HepG2 (cell line): ENCODE measurements around the gene RASSF4. TPM values are rescaled to one million over a fixed set of nuclear protein-coding genes. Genes with fewer than 3 reads are reported as not detected.
A peak's percentile ranks its signal among the peaks of the same experiment; 100 is the strongest.

Experiments used
- ATAC-seq: fragments of 200-7000 bp; cut with Tn5 transposase; 3 replicates; pipeline ENCODE4 v1.9.1; 2020; ENCODE audit warnings: mild to moderate bottlenecking, moderate library complexity
- BruUV-seq: library from RNA; stranded (reverse); fragments of 400-500 nt; replicated peaks from 2 replicates; lab custom pipeline; 2021; lab: Mats Ljungman, UMichigan
- CTCF ChIA-PET: fragments of 300-600 bp; formaldehyde crosslinking; extraction: SDS; loops from one replicate; lab custom pipeline; 2021; ENCODE audit warnings: low total read pairs, inconsistent platforms, low intra/inter-chr PET ratio; lab: Yijun Ruan, JAX
- POLR2A ChIA-PET: fragments of 350-600 bp; sonication (Branson Sonifier 250); formaldehyde crosslinking; loops from one replicate; lab custom pipeline; 2020; ENCODE audit warnings: antibody characterized with exemption, inconsistent platforms; lab: Yijun Ruan, JAX
- DNase-seq: peaks from one replicate; pipeline ENCODE4 v3.0.0-alpha.2; 2015; ENCODE audit warnings: low spot score
- FAIRE-seq: peaks from 3 replicates; lab custom pipeline; 2011; peaks lifted over from hg19 to GRCh38; lab: Jason Lieb, UNC
- H2AFZ ChIP-seq: one replicate; pipeline ENCODE4 v1.6.1; 2011; ENCODE audit warnings: low read length, inconsistent platforms
- H3K27ac ChIP-seq: fragments of 300-600 bp; 3 replicates; pipeline ENCODE4 v1.8.0; 2011; ENCODE audit warnings: mixed run types, mild to moderate bottlenecking, mixed read lengths, low read length, inconsistent platforms; ENCODE audit not compliant: insufficient read depth; ENCODE audit errors: extremely low read length
- H3K27me3 ChIP-seq, 2 experiments: fragments of 200-600 bp in 1 of 2; 2 replicates in 1 of 2; 3 replicates in 1 of 2; pipeline versions ENCODE4 v1.6.0 to v1.8.0; 2011; ENCODE audit warnings: low read length in 2 of 2, mild to moderate bottlenecking in 2 of 2, moderate library complexity in 2 of 2, inconsistent platforms in 1 of 2; ENCODE audit not compliant: insufficient read depth in 2 of 2, control insufficient read depth in 1 of 2
- H3K36me3 ChIP-seq, 2 experiments: fragments of 200-600 bp in 1 of 2; replicated peaks in 1 of 2; 2 replicates in 1 of 2; 3 replicates in 1 of 2; pipeline versions ENCODE4 v1.5.1 to v1.8.0; 2011; ENCODE audit warnings: low read length in 2 of 2, inconsistent platforms in 1 of 2; ENCODE audit not compliant: insufficient read depth in 2 of 2, control insufficient read depth in 1 of 2
- H3K4me1 ChIP-seq: 2 replicates; pipeline ENCODE4 v1.5.1; 2012; ENCODE audit warnings: low read length, inconsistent platforms; ENCODE audit not compliant: insufficient read depth
- H3K4me2 ChIP-seq: 2 replicates; pipeline ENCODE4 v1.6.0; 2011; ENCODE audit warnings: low read depth, low read length, inconsistent platforms
- H3K4me3 ChIP-seq, 3 experiments: fragments of 200-600 bp in 1 of 3; sonication (generic), shearing (Covaris generic) in 1 of 3; replicated peaks in 1 of 3; 2 replicates each; pipeline ENCODE4 v1.5.1; 2011 to 2016; ENCODE audit warnings: low read length in 3 of 3, inconsistent platforms in 2 of 3, low read depth in 2 of 3, mild to moderate bottlenecking in 2 of 3, control low read depth in 1 of 3, mixed read lengths in 1 of 3; ENCODE audit not compliant: insufficient read depth in 1 of 3
- H3K79me2 ChIP-seq: one replicate; pipeline ENCODE4 v1.6.1; 2011; ENCODE audit warnings: low read length, inconsistent platforms; ENCODE audit not compliant: insufficient read depth
- H3K9ac ChIP-seq: 2 replicates; pipeline ENCODE4 v1.6.0; 2011; ENCODE audit warnings: mild to moderate bottlenecking, low read depth, low read length, inconsistent platforms; ENCODE audit not compliant: insufficient read depth
- H3K9me3 ChIP-seq: 2 replicates; pipeline ENCODE4 v1.5.1; 2012; ENCODE audit warnings: mild to moderate bottlenecking, low read length
- H4K20me1 ChIP-seq: 2 replicates; pipeline ENCODE4 v1.6.0; 2011; ENCODE audit warnings: inconsistent platforms, mild to moderate bottlenecking, low read length, moderate library complexity; ENCODE audit not compliant: insufficient read depth
- NR2C2 ChIP-seq: sonication (generic); formaldehyde crosslinking; IDR thresholded peaks from 2 replicates; pipeline ENCODE4 v1.4.0; 2020; ENCODE audit warnings: missing genetic modification reagents, mild to moderate bottlenecking, moderate library complexity, borderline replicate concordance
- RFX5 ChIP-seq: IDR thresholded peaks from 2 replicates; pipeline ENCODE4 v1.6.1; 2011; ENCODE audit warnings: low read depth, low read length, improper control_type of control experiment
- SRSF9 ChIP-seq: fragments of 200-400 bp; formaldehyde crosslinking; IDR thresholded peaks from 2 replicates; pipeline ENCODE4 v1.6.1; 2018; ENCODE audit warnings: borderline replicate concordance, mild to moderate bottlenecking, low read depth, low read length; ENCODE audit not compliant: insufficient read depth, poor library complexity, severe bottlenecking
- TCF7 ChIP-seq: sonication (generic); IDR thresholded peaks from 2 replicates; pipeline ENCODE4 v1.6.1; 2016; ENCODE audit warnings: antibody characterized with exemption, low read depth
- U2AF1 ChIP-seq: fragments of 200-400 bp; formaldehyde crosslinking; optimal IDR thresholded peaks from 2 replicates; pipeline ENCODE3; 2017; ENCODE audit warnings: mild to moderate bottlenecking, low read depth, low read length
- ZNF205 ChIP-seq: IDR thresholded peaks from 2 replicates; pipeline ENCODE4 v1.6.1; 2018; ENCODE audit warnings: missing biosample characterization, missing genetic modification reagents
- ZNF572 ChIP-seq: sonication (generic); formaldehyde crosslinking; IDR thresholded peaks from 2 replicates; pipeline ENCODE4 v1.5.1; 2020; ENCODE audit warnings: mild to moderate bottlenecking, missing genetic modification reagents
- ZNF7 ChIP-seq: IDR thresholded peaks from 2 replicates; pipeline ENCODE4 v1.6.1; 2016; ENCODE audit warnings: missing biosample characterization, missing genetic modification reagents
- ZSCAN22 ChIP-seq: sonication (generic); formaldehyde crosslinking; IDR thresholded peaks from 2 replicates; pipeline ENCODE4 v1.4.0; 2020; ENCODE audit warnings: mild to moderate bottlenecking, missing genetic modification reagents
- WGBS: methylation state at CpG from one replicate; pipeline ENCODE4 v1.1.6; 2017; ENCODE audit warnings: low lambda C conversion rate; 5-methylcytosine and 5-hydroxymethylcytosine counted together
- in situ Hi-C: cut with HindIII; loops from 2 replicates; pipeline ENCODE4 v1.10.0; 2017; ENCODE audit warnings: low pct_unique_long_range_greater_than_20kb; ENCODE audit not compliant: extremely low pct_ligation_motif_present
- intact Hi-C: fragments of 100-400 bp; cut with micrococcal nuclease; formaldehyde crosslinking; loops from one replicate; pipeline ENCODE4 v1.10.0; 2022; ENCODE audit not compliant: unreplicated experiment
- polyA plus RNA-seq, 8 experiments: library from polyadenylated mRNA; depleted of rRNA in 3 of 8; stranded (reverse) in 7 of 8; unstranded in 1 of 8; fragments of >200 nt; fragmentation: Illumina TruSeq in 4 of 8; extraction: Trizol in 4 of 8; gene quantifications; 2 replicates each; pipeline versions ENCODE4 v1.2.1 to v1.2.3, GENCODE V29; 2011 to 2016; ENCODE audit warnings: low read depth in 4 of 8, missing spikeins in 1 of 8, mixed read lengths in 1 of 8; ENCODE audit not compliant: insufficient read depth in 1 of 8
- total RNA-seq, 5 experiments: library from RNA; depleted of rRNA; stranded (reverse); fragments of >200 nt; fragmentation: Illumina TruSeq; extraction: Trizol; gene quantifications; 2 replicates each; pipeline ENCODE4 v1.2.3, GENCODE V29; 2016; ENCODE audit warnings: low read depth in 1 of 5
- TF ChIP-seq, protein P1 (sequence below): sonication (generic); formaldehyde crosslinking; IDR thresholded peaks from 2 replicates; pipeline ENCODE4 v1.4.0; 2020; ENCODE audit warnings: missing genetic modification reagents
- TF ChIP-seq, protein P2 (sequence below): sonication (generic); formaldehyde crosslinking; conservative IDR thresholded peaks from 2 replicates; pipeline ENCODE4 v1.4.0; 2020; ENCODE audit warnings: missing genetic modification reagents
- TF ChIP-seq, protein P3 (sequence below): sonication (generic); formaldehyde crosslinking; IDR thresholded peaks from 2 replicates; pipeline ENCODE4 v1.8.1; 2023; ENCODE audit warnings: mild to moderate bottlenecking, missing genetic modification reagents

The RASSF4 gene
- total and polyA plus RNA-seq, 2 of the 13 experiments (the other 11 are each of a cell fraction or from before 2014, with no cell fraction given): 34.0 to 51.7 TPM

DNA sequence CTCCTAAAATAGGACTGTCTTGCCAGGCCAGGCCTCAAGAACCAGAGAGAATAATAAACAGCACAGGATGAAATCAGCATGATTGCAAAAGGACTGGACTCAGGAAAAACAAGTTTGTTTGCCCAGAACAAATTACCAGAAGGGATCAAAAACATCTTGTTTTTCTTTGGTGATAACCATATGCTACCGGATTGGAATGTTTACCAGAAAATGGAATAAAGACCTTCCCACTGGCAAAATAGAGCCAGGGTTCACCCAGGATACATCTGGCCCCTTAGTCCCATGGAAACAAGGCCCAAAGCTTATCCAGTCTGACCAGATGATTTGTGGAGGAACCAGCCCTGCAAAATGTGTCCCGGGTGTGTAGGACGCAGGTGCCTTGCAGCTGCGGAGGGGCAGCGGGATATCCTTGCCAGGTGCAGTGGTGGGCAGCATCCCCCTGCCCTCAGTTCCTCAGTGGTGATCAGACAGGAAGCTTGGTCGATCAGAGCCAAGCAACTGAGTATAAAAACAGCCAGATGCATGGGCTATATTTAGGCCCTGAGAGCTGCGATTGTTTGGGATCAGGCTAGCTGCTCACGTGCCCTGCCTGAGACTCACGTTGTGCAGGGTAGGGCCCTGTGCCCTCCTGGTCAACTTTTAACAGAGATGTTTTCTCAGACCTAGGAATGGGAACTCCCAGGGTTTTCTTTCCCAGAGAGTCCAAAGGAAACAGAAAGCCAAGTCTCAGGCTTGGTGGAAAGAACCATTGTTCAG lies 36.5 kb downstream of the RASSF4 start:
- peak; percentile 83 for ATAC-seq
- Histone ChIP-seq H3K4me3 (peak overlapping the region in 2 of 3 experiments; percentile 16 to 40; a peak in 3 of 6 replicates), H3K4me2 (peak overlapping the region; percentile 60), H4K20me1 (no peaks in the 10 kb centered on the region), H3K27ac (peak overlapping the region; percentile 92), H3K9me3 (no peaks in the 10 kb centered on the region), H3K36me3 (peaks cover 12 to 22% of the 10 kb centered on the region in 2 experiments; a peak in 3 of 5 replicates), H3K9ac (peak overlapping the region; percentile 71), H3K79me2 (no peaks in the 10 kb centered on the region), H3K27me3 (no peaks in the 10 kb centered on the region), H3K4me1 (peaks cover 94% of the 10 kb centered on the region), H2AFZ (no peak overlapping the region)
- DNase-seq: peak; percentile 94
- peak; percentile 53 for FAIRE-seq
- 0% methylated on average over 5 of the region's 9 CpGs for WGBS
- in situ Hi-C loops (no loop called here), intact Hi-C loops (loop anchor here (1.0 kb wide), 1 partner anchor 15 kb away; no protein-coding TSS in a partner anchor)
- POLR2A ChIA-PET: interaction anchor here (0.9 to 12.0 kb wide), 14 partner anchors 8 to 1129 kb away, joined by 3 to 863 read pairs (median 4); partner anchors contain the start of genes DEPP1 and RASSF4
- BruUV-seq: TSS peak; percentile 5
- CTCF ChIA-PET: no interaction called here
- TF ChIP-seq NR2C2 (CRISPR knock-in tag) (peak; percentile 44), TCF7 (peak; percentile 93), SRSF9 (no peak), ZNF205 (no peak), U2AF1 (no peak), ZNF572 (CRISPR knock-in tag) (0 out of 2 replicates have a peak, but pooled peaks have one; percentile 39), ZSCAN22 (CRISPR knock-in tag) (no peak), ZNF7 (peak; percentile 5; the same call in 1 of the 2 replicates), RFX5 (no peak)
- TF ChIP-seq, protein P1, sequence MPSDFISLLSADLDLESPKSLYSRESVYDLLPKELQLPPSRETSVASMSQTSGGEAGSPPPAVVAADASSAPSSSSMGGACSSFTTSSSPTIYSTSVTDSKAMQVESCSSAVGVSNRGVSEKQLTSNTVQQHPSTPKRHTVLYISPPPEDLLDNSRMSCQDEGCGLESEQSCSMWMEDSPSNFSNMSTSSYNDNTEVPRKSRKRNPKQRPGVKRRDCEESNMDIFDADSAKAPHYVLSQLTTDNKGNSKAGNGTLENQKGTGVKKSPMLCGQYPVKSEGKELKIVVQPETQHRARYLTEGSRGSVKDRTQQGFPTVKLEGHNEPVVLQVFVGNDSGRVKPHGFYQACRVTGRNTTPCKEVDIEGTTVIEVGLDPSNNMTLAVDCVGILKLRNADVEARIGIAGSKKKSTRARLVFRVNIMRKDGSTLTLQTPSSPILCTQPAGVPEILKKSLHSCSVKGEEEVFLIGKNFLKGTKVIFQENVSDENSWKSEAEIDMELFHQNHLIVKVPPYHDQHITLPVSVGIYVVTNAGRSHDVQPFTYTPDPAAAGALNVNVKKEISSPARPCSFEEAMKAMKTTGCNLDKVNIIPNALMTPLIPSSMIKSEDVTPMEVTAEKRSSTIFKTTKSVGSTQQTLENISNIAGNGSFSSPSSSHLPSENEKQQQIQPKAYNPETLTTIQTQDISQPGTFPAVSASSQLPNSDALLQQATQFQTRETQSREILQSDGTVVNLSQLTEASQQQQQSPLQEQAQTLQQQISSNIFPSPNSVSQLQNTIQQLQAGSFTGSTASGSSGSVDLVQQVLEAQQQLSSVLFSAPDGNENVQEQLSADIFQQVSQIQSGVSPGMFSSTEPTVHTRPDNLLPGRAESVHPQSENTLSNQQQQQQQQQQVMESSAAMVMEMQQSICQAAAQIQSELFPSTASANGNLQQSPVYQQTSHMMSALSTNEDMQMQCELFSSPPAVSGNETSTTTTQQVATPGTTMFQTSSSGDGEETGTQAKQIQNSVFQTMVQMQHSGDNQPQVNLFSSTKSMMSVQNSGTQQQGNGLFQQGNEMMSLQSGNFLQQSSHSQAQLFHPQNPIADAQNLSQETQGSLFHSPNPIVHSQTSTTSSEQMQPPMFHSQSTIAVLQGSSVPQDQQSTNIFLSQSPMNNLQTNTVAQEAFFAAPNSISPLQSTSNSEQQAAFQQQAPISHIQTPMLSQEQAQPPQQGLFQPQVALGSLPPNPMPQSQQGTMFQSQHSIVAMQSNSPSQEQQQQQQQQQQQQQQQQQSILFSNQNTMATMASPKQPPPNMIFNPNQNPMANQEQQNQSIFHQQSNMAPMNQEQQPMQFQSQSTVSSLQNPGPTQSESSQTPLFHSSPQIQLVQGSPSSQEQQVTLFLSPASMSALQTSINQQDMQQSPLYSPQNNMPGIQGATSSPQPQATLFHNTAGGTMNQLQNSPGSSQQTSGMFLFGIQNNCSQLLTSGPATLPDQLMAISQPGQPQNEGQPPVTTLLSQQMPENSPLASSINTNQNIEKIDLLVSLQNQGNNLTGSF (CRISPR knock-in tag): no peak
- TF ChIP-seq, protein P2, sequence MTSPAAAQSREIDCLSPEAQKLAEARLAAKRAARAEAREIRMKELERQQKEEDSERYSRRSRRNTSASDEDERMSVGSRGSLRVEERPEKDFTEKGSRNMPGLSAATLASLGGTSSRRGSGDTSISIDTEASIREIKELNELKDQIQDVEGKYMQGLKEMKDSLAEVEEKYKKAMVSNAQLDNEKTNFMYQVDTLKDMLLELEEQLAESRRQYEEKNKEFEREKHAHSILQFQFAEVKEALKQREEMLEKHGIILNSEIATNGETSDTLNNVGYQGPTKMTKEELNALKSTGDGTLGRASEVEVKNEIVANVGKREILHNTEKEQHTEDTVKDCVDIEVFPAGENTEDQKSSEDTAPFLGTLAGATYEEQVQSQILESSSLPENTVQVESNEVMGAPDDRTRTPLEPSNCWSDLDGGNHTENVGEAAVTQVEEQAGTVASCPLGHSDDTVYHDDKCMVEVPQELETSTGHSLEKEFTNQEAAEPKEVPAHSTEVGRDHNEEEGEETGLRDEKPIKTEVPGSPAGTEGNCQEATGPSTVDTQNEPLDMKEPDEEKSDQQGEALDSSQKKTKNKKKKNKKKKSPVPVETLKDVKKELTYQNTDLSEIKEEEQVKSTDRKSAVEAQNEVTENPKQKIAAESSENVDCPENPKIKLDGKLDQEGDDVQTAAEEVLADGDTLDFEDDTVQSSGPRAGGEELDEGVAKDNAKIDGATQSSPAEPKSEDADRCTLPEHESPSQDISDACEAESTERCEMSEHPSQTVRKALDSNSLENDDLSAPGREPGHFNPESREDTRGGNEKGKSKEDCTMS: no peak
- TF ChIP-seq, protein P3, sequence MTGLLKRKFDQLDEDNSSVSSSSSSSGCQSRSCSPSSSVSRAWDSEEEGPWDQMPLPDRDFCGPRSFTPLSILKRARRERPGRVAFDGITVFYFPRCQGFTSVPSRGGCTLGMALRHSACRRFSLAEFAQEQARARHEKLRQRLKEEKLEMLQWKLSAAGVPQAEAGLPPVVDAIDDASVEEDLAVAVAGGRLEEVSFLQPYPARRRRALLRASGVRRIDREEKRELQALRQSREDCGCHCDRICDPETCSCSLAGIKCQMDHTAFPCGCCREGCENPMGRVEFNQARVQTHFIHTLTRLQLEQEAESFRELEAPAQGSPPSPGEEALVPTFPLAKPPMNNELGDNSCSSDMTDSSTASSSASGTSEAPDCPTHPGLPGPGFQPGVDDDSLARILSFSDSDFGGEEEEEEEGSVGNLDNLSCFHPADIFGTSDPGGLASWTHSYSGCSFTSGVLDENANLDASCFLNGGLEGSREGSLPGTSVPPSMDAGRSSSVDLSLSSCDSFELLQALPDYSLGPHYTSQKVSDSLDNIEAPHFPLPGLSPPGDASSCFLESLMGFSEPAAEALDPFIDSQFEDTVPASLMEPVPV (CRISPR knock-in tag): peak; percentile 88
